Measurements from ENCODE around the gene MRPL50.
"Not testable (repeated sequence)": the region's sequence is repeated elsewhere in the genome, so short reads cannot be mapped to it uniquely, and the experiment has no call there.

Gene MRPL50

GRCh38 chr9:101417389-101417788 lies 19.0 kb upstream of the MRPL50 start:
- DNase-seq, result no peak

- no peak for DNase-seq
Observed at GRCh38 chr9:101415578-101415977, 17.2 kb upstream of the MRPL50 start.

GRCh38 chr9:101414839-101415238 lies 16.4 kb upstream of the MRPL50 start:
- no peak for DNase-seq

- DNase-seq, result no peak
Observed at GRCh38 chr9:101409079-101409477, 10.7 kb upstream of the MRPL50 start.

GRCh38 chr9:101408374-101409078 lies 10.1 kb upstream of the MRPL50 start:
- no peak for DNase-seq

GRCh38 chr9:101403516-101404285 lies 5.3 kb upstream of the MRPL50 start:
- DNase-seq, result no peak

GRCh38 chr9:101400120-101400519 lies 1.7 kb upstream of the MRPL50 start:
- peak; percentile 2 for DNase-seq

GRCh38 chr9:101399643-101399970 lies 1.2 kb upstream of the MRPL50 start:
- no peak for DNase-seq

GRCh38 chr9:101398930-101399642 lies 668 bp upstream of the MRPL50 start:
- peak; percentile 2 for DNase-seq

DNA sequence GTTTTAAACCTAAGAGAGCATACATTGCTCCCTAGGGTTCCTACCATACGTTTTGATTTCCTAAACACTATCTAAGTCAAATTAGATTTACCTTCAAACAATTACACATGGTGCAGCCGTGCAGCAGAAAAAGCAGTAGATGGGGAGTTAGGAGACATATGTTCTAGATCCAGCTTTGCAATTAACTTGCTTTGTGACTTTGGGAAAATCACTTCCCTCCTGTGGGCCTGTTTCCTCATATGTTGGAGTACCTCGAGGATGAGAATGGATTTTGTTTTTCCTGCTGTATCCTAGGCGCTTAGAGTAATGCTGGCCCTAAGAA lies 711 bp downstream of the MRPL50 start:
- DNase-seq, result no peak

- no peak for DNase-seq
Observed at GRCh38 chr9:101394687-101395086, 3.7 kb downstream of the MRPL50 start.

GRCh38 chr9:101393135-101393534 lies 5.3 kb downstream of the MRPL50 start:
- DNase-seq, result no peak

DNA sequence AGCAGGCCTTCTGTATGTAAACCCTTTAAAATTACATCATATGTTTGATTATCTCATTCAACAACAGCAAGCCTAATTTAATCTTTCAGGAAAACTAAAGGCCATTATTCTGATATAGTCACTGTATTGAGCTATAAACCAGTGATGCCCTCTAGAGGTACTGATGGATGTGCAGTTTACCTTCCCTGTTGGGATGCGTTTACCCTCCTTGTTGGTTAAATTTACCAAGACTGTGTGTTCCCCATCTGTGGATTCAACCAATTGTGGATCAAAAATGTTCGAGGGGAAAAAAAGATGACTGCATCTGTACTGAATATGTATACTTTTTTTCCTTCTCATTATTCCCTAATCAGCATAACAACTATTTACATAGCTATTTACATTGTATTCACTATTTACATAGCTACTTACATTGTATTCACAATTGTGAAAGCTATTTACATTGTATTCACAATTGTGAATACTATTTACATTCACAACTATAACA lies 9.9 kb downstream of the MRPL50 start:
- no peak for DNase-seq

DNA sequence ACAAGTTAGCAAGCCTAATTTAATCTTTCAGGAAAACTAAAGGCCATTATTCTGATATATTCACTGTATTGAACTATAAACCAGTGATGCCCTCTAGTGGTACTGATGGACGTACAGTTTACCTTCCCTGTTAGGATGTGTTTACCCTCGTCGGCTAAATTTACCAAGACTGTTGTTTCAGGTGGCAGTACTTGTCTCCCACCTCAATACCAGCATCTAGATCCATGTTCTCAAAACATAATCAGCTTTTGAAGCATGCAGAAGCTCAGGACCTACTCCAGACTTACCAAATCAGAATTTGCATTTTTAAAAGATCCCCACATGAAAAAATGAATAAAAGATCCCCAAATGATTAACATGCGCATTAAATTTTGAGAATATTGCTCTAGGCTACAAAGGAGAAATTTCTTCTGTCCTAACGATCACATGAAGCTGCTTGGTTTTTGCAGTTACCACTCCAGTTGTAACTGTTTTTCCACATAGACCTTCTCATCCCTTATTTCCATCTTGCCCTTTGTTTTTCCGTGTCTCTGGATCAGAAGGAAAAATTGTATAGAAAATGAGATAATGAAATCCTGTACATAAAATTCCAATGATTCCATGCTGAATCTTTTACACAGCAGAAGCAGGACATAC lies 10.4 kb downstream of the MRPL50 start:
- DNase-seq, result no peak

- DNase-seq, result not testable (repeated sequence)
Observed at GRCh38 chr9:101384873-101385536, 13.4 kb downstream of the MRPL50 start, which contains the start of gene BAAT. Gene BAAT (minus strand): TSS chr9:101385006. CDS start chr9:101371404, 13,602 bp downstream.

DNA sequence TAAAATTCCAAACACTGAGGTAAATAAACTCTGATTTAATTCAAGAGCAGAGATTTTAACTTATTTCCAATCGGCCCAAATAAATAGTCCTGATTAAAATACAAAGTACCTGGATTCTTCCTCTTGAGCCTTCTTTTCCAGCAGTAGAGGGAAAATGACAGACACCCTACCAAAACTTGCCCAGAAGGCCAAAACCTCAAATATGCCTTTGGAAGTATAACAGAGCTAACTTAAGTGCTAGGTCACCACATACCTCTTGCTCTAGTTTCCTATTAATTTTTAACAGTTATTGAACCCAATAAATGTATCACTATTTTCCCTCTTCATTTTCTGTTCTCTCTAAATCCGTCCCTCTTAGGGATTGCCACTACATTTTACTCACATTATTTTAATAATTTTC lies 15.1 kb downstream of the MRPL50 start:
- DNase-seq, result no peak

- DNase-seq, result no peak
Observed at GRCh38 chr9:101381833-101382342, 16.5 kb downstream of the MRPL50 start.

DNA sequence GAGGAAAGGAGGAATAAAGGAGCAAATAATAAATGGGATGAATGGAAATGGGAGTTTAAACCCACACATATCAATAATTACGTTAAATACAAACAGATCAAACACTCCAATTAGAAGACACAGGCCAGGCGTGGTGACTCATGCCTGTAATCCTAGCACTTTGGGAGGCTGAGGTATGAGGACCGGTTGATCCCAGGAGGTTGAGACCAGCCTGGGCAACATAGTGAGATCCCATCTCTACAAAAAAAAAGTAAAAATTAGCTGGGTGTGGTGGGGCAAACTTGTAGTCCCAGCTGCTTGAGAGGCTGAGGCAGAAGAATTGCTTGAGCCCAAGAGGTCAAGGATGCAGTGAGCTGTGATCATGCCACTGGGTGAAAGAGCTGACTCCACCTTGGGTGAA lies 17.3 kb downstream of the MRPL50 start:
- no peak for DNase-seq

GRCh38 chr9:101380295-101380694 lies 18.1 kb downstream of the MRPL50 start:
- DNase-seq, result no peak

DNA sequence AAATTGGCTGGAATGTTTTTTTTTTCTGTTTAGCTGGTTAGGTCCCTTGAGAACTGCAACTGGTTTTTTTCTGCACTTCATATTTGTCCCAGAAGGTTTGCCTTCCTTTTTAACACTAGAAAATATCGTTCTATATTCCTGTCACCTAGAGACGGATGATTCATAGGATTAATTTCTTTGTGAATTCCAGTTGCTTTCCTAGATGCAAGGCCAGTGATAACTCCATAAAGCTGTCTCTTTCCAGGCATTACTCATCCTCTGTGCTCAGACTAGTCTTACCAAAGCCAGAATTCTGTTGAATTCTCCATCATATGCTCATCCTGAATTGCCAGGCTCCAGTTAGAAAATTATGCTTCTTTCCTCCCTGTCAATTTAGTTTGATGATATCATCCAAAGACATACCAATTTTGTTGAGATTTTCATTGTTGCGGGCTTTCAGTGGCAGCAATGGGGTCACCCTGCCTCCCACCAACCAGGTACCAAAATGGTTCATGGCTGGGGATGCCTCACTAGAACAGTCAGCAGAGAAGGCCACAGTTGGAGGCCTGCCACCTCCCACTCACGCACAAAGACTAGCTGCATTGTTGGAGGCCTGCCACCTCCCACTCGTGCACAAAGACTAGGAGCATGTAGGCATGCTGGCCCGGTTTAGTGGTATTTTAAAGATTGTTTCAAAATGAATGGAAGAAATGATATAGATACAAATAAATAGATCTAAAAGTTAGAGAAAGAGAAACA lies 22.1 kb downstream of the MRPL50 start:
- no peak for DNase-seq

DNA sequence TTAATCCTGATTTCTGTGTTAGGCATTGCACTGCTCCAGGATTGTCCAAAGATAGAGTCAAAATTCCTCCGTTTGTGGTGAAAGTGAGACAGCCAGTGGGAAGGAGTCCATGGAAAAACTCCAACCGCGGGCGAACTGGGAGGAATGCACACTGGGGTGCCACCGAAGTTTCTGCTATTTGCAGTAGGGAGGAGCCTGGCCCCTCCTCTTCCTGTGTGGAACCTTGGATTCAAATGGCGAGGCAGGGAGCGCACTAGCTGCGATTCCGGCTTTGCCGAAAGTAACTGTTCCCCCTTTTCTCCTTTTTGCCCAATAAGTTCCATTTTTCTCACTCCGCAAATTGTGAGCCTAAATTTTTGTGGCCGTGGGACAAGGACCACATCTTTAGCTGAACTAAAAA lies 22.9 kb downstream of the MRPL50 start:
- DNase-seq, result no peak

Data from stimulated activated CD4-positive, alpha-beta T cell treated with anti-CD3 and anti-CD28 coated beads, Interleukin-15, amount 100 ng/mL, for 24 hours (primary cell).